ENCODE data around the gene GPR84. TPM values are rescaled to one million over a fixed set of nuclear protein-coding genes. Genes with fewer than 3 reads are reported as not detected.

Gene GPR84
- total RNA-seq, 4 donors from 2014 or later: not detected

DNA sequence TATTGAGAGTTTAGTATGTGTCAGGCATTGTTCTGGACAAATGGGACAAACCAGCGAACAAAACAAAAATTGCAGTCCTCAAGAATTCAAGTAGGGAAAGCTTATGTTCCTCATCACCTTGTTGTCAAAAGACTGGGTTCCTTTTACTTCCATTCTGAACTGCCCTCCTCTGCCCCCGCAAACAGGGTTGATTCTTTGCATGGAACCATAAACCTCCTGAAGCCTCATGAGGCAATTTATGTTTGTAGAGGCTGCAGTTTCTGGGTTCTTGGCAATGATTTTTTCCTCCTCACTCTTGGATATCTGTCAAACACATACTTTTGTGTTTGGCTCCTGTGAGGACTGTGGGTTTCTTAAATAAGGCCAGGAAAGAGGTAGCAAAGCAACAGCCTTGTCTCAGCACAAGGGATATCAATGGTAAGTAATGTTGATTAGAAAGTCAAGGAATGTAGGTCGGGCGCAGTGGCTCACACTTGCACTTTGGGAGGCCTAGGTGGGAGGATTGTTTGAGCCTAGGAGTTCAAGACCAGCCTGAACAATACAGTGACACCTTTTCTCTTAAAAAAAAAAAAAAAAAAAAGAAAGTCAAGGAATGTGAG, 25.5 kb downstream of the GPR84 start:
- in situ Hi-C loops (cut with MboI; ENCODE audit: low pct_ligation_motif_present in 1 of 4, low pct_unique_long_range_greater_than_20kb in 1 of 4, low sequenced_read_pairs in 3 of 4): no loop called here
- no peak for DNase-seq

DNA sequence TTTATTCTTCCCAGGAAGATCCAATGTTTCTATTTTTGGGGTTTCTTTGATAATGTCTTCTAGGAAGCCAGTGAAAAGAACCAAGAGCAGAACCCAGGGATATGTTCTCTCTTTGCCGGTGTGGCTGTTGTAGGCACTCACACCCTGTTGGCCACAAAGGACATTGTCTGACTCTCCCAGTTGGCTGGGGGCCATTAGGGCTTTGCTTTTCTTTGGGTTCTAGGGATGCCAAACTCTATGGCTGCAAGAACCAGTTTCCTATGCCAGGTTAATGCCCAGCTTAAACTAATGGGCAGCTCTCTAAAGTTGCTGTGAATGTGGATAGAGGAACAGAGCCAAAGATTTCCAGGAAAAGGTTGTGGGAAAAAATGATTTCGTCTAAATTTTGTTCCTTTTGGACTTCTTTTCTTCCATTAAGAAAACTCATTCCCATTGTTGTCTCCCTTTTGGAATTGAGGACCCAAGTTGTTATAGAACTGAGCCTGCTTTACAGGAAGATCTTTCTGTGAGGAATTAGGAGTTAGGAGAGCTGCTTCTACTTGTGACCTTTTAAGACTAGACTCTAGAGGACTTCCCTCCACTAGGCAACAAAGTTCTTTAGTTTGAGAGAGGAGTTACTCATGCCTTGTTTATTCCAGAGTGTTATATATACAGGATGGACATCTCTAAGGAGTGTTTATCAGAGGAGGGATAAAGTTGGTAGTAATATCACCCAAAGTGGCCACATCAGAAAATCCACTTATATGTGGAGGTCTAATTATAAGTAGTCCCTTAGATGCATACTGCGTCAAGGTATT, 26.2 kb downstream of the GPR84 start:
- Histone ChIP-seq H3K4me3 (no peak overlapping the region), H3K4me1 (peaks cover 10 to 48% (median 27%) of the 10 kb centered on the region in 4 donors), H3K27me3 (no peaks in the 10 kb centered on the region), H3K27ac (peak overlapping the region; percentile 40 to 68 (median 61)), H3K36me3 (peaks cover 0 to 21% (median 5%) of the 10 kb centered on the region in 4 donors), H3K9me3 (no peaks in the 10 kb centered on the region)
- intact Hi-C loops (cut with DNase I; ENCODE audit: low total_unique reads): no loop called here
- 65 to 68% methylated on average over 3 of the region's 3 CpGs for WGBS, 2 donors (ENCODE audit: low coverage in 1 of 2)
- DNase-seq: no peak
- TF ChIP-seq POLR2A (IDR thresholded peaks at IDR 0.05) (no peak), EP300 (IDR thresholded peaks at IDR 0.05; ENCODE audit: low read depth) (no peak)
- TF ChIP-seq, protein P1, sequence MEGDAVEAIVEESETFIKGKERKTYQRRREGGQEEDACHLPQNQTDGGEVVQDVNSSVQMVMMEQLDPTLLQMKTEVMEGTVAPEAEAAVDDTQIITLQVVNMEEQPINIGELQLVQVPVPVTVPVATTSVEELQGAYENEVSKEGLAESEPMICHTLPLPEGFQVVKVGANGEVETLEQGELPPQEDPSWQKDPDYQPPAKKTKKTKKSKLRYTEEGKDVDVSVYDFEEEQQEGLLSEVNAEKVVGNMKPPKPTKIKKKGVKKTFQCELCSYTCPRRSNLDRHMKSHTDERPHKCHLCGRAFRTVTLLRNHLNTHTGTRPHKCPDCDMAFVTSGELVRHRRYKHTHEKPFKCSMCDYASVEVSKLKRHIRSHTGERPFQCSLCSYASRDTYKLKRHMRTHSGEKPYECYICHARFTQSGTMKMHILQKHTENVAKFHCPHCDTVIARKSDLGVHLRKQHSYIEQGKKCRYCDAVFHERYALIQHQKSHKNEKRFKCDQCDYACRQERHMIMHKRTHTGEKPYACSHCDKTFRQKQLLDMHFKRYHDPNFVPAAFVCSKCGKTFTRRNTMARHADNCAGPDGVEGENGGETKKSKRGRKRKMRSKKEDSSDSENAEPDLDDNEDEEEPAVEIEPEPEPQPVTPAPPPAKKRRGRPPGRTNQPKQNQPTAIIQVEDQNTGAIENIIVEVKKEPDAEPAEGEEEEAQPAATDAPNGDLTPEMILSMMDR (IDR thresholded peaks at IDR 0.05): no peak
- in situ Hi-C loops (cut with MboI; ENCODE audit: low pct_ligation_motif_present in 1 of 4, low pct_unique_long_range_greater_than_20kb in 1 of 4, low sequenced_read_pairs in 3 of 4): no loop called here

More for the DNA sequence above, 25.5 kb downstream of the GPR84 start:
- no peak overlapping the region for H3K4me3 ChIP-seq
- intact Hi-C loops (cut with DNase I; ENCODE audit: low total_unique reads): no loop called here
- H3K36me3 ChIP-seq: peaks cover 0 to 28% (median 10%) of the 10 kb centered on the region in 4 donors
- no peaks in the 10 kb centered on the region for H3K27me3 ChIP-seq
- TF ChIP-seq POLR2A (IDR thresholded peaks at IDR 0.05) (no peak), POLR2AphosphoS5 (IDR thresholded peaks at IDR 0.05) (no peak), EP300 (IDR thresholded peaks at IDR 0.05; ENCODE audit: low read depth) (no peak)
- TF ChIP-seq, protein P1 (IDR thresholded peaks at IDR 0.05): no peak
- 77 to 89% methylated on average over 1 to 4 of the region's 4 CpGs for WGBS, 2 donors (ENCODE audit: low coverage in 1 of 2)
- peak overlapping the region in 3 of 4 donors; percentile 58 to 68 (median 64) for H3K27ac ChIP-seq
- H3K9me3 ChIP-seq: no peaks in the 10 kb centered on the region
- peaks cover 10 to 48% (median 27%) of the 10 kb centered on the region in 4 donors for H3K4me1 ChIP-seq

DNA sequence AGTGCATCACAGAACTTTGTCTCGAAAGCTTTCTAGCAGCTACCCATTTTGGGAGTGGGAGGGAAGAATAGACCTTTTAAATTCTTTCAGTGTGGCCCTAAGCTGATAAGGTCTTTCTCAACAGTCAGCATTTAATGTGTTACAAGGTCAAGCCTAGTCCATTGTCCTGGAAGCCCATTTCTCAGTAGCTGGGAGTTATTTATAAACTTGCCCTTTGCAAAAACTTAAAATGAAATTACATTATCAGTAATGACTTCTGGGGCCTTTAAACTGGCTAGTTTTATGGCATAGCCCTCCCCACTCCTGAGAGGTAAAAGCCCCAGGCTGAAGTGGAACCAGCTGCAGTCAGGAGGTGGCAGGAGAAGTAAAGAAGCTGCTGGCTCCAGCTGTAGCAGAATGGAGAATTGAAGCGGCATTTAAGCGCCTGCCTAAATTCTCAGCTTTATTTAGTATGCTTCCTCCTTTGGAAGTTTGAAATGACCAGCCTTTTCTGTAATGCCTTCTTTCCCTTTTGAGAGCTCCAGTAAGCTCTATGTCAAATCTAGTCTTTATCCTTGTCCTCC, 26.9 kb downstream of the GPR84 start:
- no peak for DNase-seq
- Histone ChIP-seq H3K4me3 (no peak overlapping the region), H3K36me3 (peaks cover 0 to 14% (median 2%) of the 10 kb centered on the region in 4 donors), H3K4me1 (peaks cover 10 to 48% (median 27%) of the 10 kb centered on the region in 4 donors), H3K27me3 (no peaks in the 10 kb centered on the region), H3K27ac (peak overlapping the region; percentile 40 to 68 (median 61)), H3K9me3 (no peaks in the 10 kb centered on the region)
- TF ChIP-seq, protein P1 (IDR thresholded peaks at IDR 0.05): peak in 1 of 5 experiments; percentile 1
- no peak for TF ChIP-seq POLR2AphosphoS5 (IDR thresholded peaks at IDR 0.05)
- WGBS, 2 donors (ENCODE audit: low coverage in 1 of 2): 58 to 67% methylated on average over 2 to 3 of the region's 3 CpGs
- in situ Hi-C loops (cut with MboI; ENCODE audit: low pct_ligation_motif_present in 1 of 4, low pct_unique_long_range_greater_than_20kb in 1 of 4, low sequenced_read_pairs in 3 of 4) (no loop called here), intact Hi-C loops (cut with DNase I; ENCODE audit: low total_unique reads) (no loop called here)

DNA sequence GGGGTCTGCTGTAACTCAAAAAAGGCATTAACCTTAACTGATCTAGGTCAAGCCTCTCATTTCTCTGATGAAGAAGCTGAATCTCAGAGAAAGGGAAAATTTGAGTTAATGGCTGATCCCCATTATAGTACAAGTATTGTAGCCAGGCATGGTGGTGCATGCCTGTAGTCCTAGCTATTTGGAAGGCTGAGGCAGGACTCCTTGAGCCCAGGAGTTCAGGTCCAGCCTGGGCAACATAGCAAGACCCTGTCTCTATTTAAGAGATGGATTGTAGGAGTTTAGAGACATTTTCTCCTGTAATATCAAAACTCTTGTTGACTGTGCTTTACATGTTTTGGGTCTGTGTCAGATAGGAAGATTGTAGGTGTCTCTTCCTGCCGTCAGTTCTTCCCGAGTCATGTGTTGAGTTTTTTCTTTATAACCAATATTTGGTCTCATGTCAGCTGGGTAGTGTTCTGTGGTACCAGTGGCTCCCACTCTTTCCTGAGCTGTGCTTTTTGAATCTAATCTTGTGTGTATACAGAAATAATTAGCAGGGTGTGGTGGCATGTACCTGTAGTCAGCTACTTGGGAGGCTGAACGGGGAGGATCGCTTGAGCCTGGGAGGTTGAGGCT, 30.8 kb downstream of the GPR84 start:
- no peak overlapping the region for H3K4me3 ChIP-seq
- no peaks in the 10 kb centered on the region for H3K36me3 ChIP-seq
- H3K27ac ChIP-seq: no peak overlapping the region
- intact Hi-C loops (cut with DNase I; ENCODE audit: low total_unique reads): no loop called here
- in situ Hi-C loops (cut with MboI; ENCODE audit: low pct_ligation_motif_present in 1 of 4, low pct_unique_long_range_greater_than_20kb in 1 of 4, low sequenced_read_pairs in 3 of 4): no loop called here
- no peaks in the 10 kb centered on the region for H3K27me3 ChIP-seq
- H3K9me3 ChIP-seq: no peaks in the 10 kb centered on the region
- DNase-seq: no peak
- TF ChIP-seq, protein P1 (IDR thresholded peaks at IDR 0.05): no peak
- TF ChIP-seq EP300 (IDR thresholded peaks at IDR 0.05; ENCODE audit: low read depth) (no peak), POLR2AphosphoS5 (IDR thresholded peaks at IDR 0.05) (no peak), POLR2A (IDR thresholded peaks at IDR 0.05) (no peak)
- H3K4me1 ChIP-seq: peaks cover 19 to 63% (median 35%) of the 10 kb centered on the region in 4 donors
- 85 to 98% methylated on average over 4 of the region's 4 CpGs for WGBS, 2 donors (ENCODE audit: low coverage in 1 of 2)

Data from transverse colon (tissue), 4 donors.